GM12865 (cell line): ENCODE results near the gene NCL.
"Not testable (repeated sequence)": the region's sequence is repeated elsewhere in the genome, so short reads cannot be mapped to it uniquely, and the experiment has no call there.

Source experiments
- DNase-seq: peaks from one replicate; pipeline ENCODE4 v3.0.0; 2010; ENCODE audit warnings: low read depth
- H3K4me3 ChIP-seq: 2 replicates; pipeline ENCODE4 v1.5.1; 2011; ENCODE audit warnings: mild to moderate bottlenecking, low read depth, low read length, control low read depth
- CTCF ChIP-seq: IDR thresholded peaks from 2 replicates; pipeline ENCODE4 v1.5.1; 2011; ENCODE audit warnings: low read length, control low read depth, low read depth, inconsistent platforms; ENCODE audit not compliant: insufficient read depth; ENCODE audit errors: missing control alignments

Gene NCL

GRCh38 chr2:231469583-231469950 is 5.3 kb upstream of the NCL start:
- H3K4me3 ChIP-seq = no peak overlapping the region
- TF ChIP-seq CTCF = no peak
- no peak for DNase-seq

GRCh38 chr2:231467613-231468530 is 3.6 kb upstream of the NCL start:
- no peak for TF ChIP-seq CTCF
- H3K4me3 ChIP-seq = no peak overlapping the region
- DNase-seq = no peak

GRCh38 chr2:231467016-231467545 is 2.8 kb upstream of the NCL start:
- no peak for TF ChIP-seq CTCF
- no peak overlapping the region for H3K4me3 ChIP-seq
- DNase-seq = no peak

- TF ChIP-seq CTCF = no peak
- H3K4me3 ChIP-seq = peak overlapping the region; percentile 78
- peak; percentile 99 for DNase-seq
These were observed 574 bp upstream of the NCL start for GRCh38 chr2:231464576-231465540.

- TF ChIP-seq CTCF = no peak
- H3K4me3 ChIP-seq = peak overlapping the region; percentile 95
- no peak for DNase-seq
These were observed 1.4 kb downstream of the NCL start for GRCh38 chr2:231462729-231463465.

- no peak overlapping the region for H3K4me3 ChIP-seq
- DNase-seq = no peak
- no peak for TF ChIP-seq CTCF
These were observed 2.7 kb downstream of the NCL start for GRCh38 chr2:231461516-231461971.

- not testable (repeated sequence) for H3K4me3 ChIP-seq, DNase-seq
These were observed 3.4 kb downstream of the NCL start for GRCh38 chr2:231460841-231461240.
